Measurements from ENCODE around the gene CC2D2B. TPM values are rescaled to one million over a fixed set of nuclear protein-coding genes. Genes with fewer than 3 reads are reported as not detected.
A peak's percentile ranks its signal among the peaks of the same experiment; 100 is the strongest.
"Not testable (repeated sequence)": the region's sequence is repeated elsewhere in the genome, so short reads cannot be mapped to it uniquely, and the experiment has no call there.

Gene CC2D2B
- total RNA-seq, 1 experiment from 2014 or later: 0.30 TPM

DNA sequence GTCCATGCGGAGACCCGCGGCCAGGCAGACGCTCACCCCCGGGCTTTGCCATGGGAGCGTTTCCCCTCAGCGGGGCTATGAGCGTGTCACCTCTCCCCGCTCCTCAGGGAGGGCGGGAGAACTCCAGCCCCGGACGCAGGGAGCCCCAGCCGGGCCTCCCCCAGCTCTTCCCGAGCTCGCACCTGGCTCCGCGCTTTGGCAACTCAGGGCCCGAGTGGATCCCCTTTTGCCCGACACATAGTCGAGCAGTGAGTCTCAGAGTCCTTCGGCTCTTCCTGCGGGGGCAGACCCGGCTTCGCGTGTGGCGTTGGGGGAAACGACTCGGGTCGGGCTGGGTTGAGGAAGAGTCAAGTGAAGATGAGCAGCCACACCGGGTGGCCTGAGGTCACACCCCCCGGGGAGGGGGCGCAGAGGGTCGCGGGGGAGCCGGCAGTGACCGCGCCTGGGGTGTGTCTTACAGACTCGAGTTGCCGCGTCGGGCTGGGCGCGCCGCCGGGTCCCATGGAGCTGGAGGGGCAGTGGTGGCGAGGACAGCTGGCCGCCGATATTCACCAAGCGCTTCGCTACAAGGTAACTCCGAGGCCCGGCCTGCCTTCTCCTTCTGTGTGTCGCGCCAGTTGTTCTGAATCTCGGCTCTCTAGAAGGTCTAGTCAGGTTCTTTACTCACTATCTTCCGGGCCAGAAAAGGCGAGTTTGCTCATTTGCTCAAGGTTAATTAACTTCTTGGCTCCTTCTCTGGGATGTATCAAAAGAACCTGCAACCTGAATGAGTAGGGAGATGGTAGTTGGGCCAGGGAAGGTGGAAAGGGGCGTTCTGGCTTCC is 136.3 kb downstream of the CC2D2B start:
- DNase-seq: peak; percentile 69
- Histone ChIP-seq H3K27ac (ENCODE audit: low read length) (peak overlapping the region; percentile 49), H3K4me3 (ENCODE audit: low read length) (peak overlapping the region; percentile 81), H4K20me1 (ENCODE audit: insufficient read depth, low read depth, low read length) (no peaks in the 10 kb centered on the region), H3K4me2 (ENCODE audit: low read depth, low read length, poor library complexity, severe bottlenecking) (peak overlapping the region; percentile 89), H3K36me3 (ENCODE audit: insufficient read depth, low read length) (peaks cover 17% of the 10 kb centered on the region; the same call in 1 of the 2 replicates), H3K79me2 (ENCODE audit: low read length) (peaks cover 55% of the 10 kb centered on the region), H3K9ac (ENCODE audit: low read length) (peak overlapping the region; percentile 88), H3K9me3 (ENCODE audit: low read length) (no peaks in the 10 kb centered on the region), H3K9me2 (replicated peaks; ENCODE audit: insufficient read depth, low read length) (no peaks in the 10 kb centered on the region), H3K4me1 (ENCODE audit: low read length) (peaks cover 35% of the 10 kb centered on the region), H3K27me3 (ENCODE audit: low read length) (no peaks in the 10 kb centered on the region), H2AFZ (ENCODE audit: low read length) (no peak overlapping the region)

DNA sequence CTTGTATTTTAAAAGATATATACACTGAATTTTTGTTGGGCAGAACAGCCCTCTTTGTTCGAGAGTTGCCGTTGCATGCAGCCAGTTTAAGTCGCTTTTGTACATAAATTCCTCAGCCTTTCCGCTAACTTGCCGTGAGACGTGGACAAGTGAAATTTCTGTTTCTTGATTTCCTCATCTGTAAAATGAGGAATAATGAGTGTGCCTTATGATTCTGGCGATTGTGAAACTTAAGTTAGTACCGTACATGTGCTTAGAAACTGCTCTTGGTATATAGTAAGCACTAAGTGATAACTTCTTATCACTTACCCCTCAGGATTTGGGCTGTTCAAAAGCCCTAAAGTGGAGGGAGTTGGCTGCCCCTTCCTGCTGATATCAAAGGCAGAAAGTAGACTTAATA is 137.0 kb downstream of the CC2D2B start:
- peak overlapping the region; percentile 89 for H3K4me2 ChIP-seq (ENCODE audit: low read depth, low read length, poor library complexity, severe bottlenecking)
- H2AFZ ChIP-seq (ENCODE audit: low read length): no peak overlapping the region
- no peaks in the 10 kb centered on the region for H3K27me3 ChIP-seq (ENCODE audit: low read length)
- peaks cover 17% of the 10 kb centered on the region; the same call in 1 of the 2 replicates for H3K36me3 ChIP-seq (ENCODE audit: insufficient read depth, low read length)
- H3K27ac ChIP-seq (ENCODE audit: low read length): peak overlapping the region; percentile 49
- peaks cover 61% of the 10 kb centered on the region for H3K79me2 ChIP-seq (ENCODE audit: low read length)
- H3K4me3 ChIP-seq (ENCODE audit: low read length): peak overlapping the region; percentile 81
- H3K9me3 ChIP-seq (ENCODE audit: low read length): no peaks in the 10 kb centered on the region
- no peaks in the 10 kb centered on the region for H3K9me2 ChIP-seq (replicated peaks; ENCODE audit: insufficient read depth, low read length)
- H3K9ac ChIP-seq (ENCODE audit: low read length): peak overlapping the region; percentile 88
- H4K20me1 ChIP-seq (ENCODE audit: insufficient read depth, low read depth, low read length): no peaks in the 10 kb centered on the region
- H3K4me1 ChIP-seq (ENCODE audit: low read length): peaks cover 35% of the 10 kb centered on the region
- DNase-seq: peak; percentile 41

DNA sequence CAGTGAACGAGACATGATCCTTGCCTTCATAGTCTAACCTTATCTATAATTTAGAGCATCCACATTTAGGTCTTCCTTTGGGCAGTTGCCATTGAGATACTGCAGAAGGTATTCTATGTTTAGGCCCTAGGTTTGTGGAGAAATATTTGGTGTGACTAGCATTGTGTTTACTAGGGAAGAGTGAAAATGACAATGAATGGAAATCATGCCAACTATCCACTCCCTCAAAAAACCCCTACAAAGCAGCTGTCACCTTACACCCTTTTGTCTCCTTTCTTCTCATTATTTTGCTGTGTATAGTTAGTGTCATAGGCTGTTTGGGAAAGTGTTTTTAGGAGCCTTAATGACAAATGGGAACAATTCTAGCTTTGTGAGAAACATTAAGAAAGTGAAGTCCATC is 138.8 kb downstream of the CC2D2B start:
- no peaks in the 10 kb centered on the region for H4K20me1 ChIP-seq (ENCODE audit: insufficient read depth, low read depth, low read length)
- DNase-seq: no peak
- peaks cover 79% of the 10 kb centered on the region for H3K79me2 ChIP-seq (ENCODE audit: low read length)
- peaks cover 35% of the 10 kb centered on the region for H3K4me1 ChIP-seq (ENCODE audit: low read length)
- H3K27ac ChIP-seq (ENCODE audit: low read length): no peak overlapping the region
- H3K9ac ChIP-seq (ENCODE audit: low read length): no peak overlapping the region
- H3K4me2 ChIP-seq (ENCODE audit: low read depth, low read length, poor library complexity, severe bottlenecking): peak overlapping the region; percentile 89
- no peaks in the 10 kb centered on the region for H3K9me2 ChIP-seq (replicated peaks; ENCODE audit: insufficient read depth, low read length)
- peaks cover 17% of the 10 kb centered on the region; the same call in 1 of the 2 replicates for H3K36me3 ChIP-seq (ENCODE audit: insufficient read depth, low read length)
- no peak overlapping the region for H2AFZ ChIP-seq (ENCODE audit: low read length)
- no peak overlapping the region for H3K4me3 ChIP-seq (ENCODE audit: low read length)
- H3K9me3 ChIP-seq (ENCODE audit: low read length): no peaks in the 10 kb centered on the region
- H3K27me3 ChIP-seq (ENCODE audit: low read length): no peaks in the 10 kb centered on the region

DNA sequence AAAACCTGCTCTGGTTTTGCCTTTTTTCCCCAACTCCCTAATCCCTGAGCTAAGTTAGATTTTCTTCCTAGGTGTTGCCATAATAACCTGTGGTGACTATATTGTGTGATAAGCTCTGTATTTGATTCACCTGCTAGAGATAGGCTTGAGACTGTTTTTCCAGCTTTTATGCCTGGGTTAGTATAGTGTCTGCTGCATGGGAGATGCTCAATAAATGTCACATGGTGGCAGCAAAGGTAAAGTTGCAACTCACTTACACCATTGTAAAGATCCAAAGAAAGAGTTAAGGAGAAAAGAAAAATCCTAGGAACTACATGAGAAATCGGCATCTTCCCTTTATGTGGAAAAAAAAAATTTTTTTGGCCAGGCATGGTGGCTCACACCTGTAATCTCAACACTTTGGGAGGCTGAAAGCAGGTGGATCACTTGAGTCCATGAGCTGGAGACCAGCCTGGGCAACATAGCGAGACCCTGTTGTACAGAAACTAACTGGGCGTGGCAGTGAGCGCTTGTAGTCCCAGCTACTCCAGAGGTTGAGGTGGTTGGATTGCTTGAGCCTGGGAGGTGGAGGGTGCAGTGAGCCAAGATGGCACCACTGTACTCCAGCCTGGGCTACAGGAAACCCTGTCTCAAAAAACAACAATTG is 139.4 kb downstream of the CC2D2B start:
- Histone ChIP-seq H3K4me2 (ENCODE audit: low read depth, low read length, poor library complexity, severe bottlenecking) (no peak overlapping the region), H3K36me3 (ENCODE audit: insufficient read depth, low read length) (peaks cover 17% of the 10 kb centered on the region; the same call in 1 of the 2 replicates), H4K20me1 (ENCODE audit: insufficient read depth, low read depth, low read length) (no peaks in the 10 kb centered on the region), H3K9me2 (replicated peaks; ENCODE audit: insufficient read depth, low read length) (no peaks in the 10 kb centered on the region), H3K79me2 (ENCODE audit: low read length) (peaks cover 85% of the 10 kb centered on the region), H3K27me3 (ENCODE audit: low read length) (no peaks in the 10 kb centered on the region), H3K4me1 (ENCODE audit: low read length) (peaks cover 35% of the 10 kb centered on the region), H3K9ac (ENCODE audit: low read length) (no peak overlapping the region), H3K9me3 (ENCODE audit: low read length) (no peaks in the 10 kb centered on the region), H2AFZ (ENCODE audit: low read length) (no peak overlapping the region), H3K4me3 (ENCODE audit: low read length) (no peak overlapping the region), H3K27ac (ENCODE audit: low read length) (no peak overlapping the region)
- DNase-seq: no peak

DNA sequence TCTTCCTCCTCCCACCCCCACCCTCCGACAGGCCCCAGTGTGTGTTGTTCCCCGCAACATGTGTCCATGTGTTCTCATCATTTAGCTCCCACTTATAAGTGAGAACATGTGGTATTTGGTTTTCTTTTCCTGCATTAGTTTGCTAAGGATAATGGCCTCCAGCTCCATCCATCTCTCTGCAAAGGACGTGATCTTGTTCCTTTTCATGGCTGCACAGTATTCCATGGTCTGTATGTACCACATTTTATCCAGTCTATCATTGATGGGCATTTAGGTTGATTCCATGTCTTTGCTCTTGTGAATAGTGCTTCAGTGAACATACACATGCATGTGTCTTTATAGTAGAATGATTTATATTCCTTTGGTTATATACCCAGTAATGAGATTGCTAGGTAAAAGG is 140.2 kb downstream of the CC2D2B start:
- not testable (repeated sequence) for H3K9me2 ChIP-seq (replicated peaks; ENCODE audit: insufficient read depth, low read length); H3K9ac ChIP-seq (ENCODE audit: low read length); H3K27me3 ChIP-seq (ENCODE audit: low read length); H2AFZ ChIP-seq (ENCODE audit: low read length); H3K9me3 ChIP-seq (ENCODE audit: low read length); DNase-seq; H3K4me2 ChIP-seq (ENCODE audit: low read depth, low read length, poor library complexity, severe bottlenecking); H3K27ac ChIP-seq (ENCODE audit: low read length); H3K4me3 ChIP-seq (ENCODE audit: low read length); H4K20me1 ChIP-seq (ENCODE audit: insufficient read depth, low read depth, low read length)
- Histone ChIP-seq H3K79me2 (ENCODE audit: low read length) (peaks cover 93% of the 10 kb centered on the region), H3K36me3 (ENCODE audit: insufficient read depth, low read length) (peaks cover 19% of the 10 kb centered on the region; the same call in 1 of the 2 replicates), H3K4me1 (ENCODE audit: low read length) (peaks cover 28% of the 10 kb centered on the region)

DNA sequence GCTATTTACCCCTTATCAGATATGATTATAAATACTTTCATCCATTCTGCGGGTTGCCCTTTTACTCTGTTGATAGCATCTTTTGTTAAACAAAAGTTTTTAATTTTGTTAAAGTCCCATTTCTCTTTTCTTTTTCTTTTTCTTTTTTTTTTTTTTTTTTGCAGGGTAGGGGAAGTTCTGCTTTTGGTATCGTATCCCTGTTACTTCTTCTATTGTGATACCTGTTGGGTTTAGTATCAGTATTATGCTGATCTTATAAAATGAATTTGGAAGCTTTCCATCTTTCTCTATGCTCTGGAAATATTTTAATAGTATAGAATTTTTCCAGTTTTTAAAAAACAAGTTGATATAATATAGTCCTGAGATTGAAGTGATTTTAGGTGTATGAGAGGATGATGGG is 141.6 kb downstream of the CC2D2B start:
- H3K79me2 ChIP-seq (ENCODE audit: low read length): peaks cover 100% of the 10 kb centered on the region
- H3K27me3 ChIP-seq (ENCODE audit: low read length): no peaks in the 10 kb centered on the region

DNA sequence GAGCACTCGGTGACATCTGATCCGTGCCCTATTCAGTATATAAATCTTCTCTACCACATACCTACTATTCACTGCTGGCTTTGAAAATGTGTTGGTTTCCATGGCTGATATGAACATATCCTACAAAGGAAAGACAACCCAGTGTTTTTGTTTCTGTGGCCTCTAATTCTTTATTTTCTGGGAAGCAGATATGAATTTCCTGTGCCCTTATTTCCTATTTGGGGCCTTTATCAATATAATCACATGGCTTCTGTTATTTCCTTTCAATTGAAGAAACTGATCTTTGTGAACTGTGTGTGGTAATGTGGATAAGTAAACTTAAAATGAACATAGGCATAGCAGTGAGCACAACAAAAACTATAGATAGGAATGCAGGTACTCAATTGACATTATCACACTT is 146.2 kb downstream of the CC2D2B start:
- Histone ChIP-seq H3K4me1 (ENCODE audit: low read length) (peaks cover under 1% of the 10 kb centered on the region), H2AFZ (ENCODE audit: low read length) (no peak overlapping the region), H3K4me3 (ENCODE audit: low read length) (no peak overlapping the region), H3K27me3 (ENCODE audit: low read length) (no peaks in the 10 kb centered on the region), H3K9me2 (replicated peaks; ENCODE audit: insufficient read depth, low read length) (no peaks in the 10 kb centered on the region), H3K27ac (ENCODE audit: low read length) (no peak overlapping the region), H3K36me3 (ENCODE audit: insufficient read depth, low read length) (peaks cover 18% of the 10 kb centered on the region; the same call in 1 of the 2 replicates), H3K79me2 (ENCODE audit: low read length) (peaks cover 68% of the 10 kb centered on the region), H3K4me2 (ENCODE audit: low read depth, low read length, poor library complexity, severe bottlenecking) (no peak overlapping the region), H3K9ac (ENCODE audit: low read length) (no peak overlapping the region), H3K9me3 (ENCODE audit: low read length) (no peaks in the 10 kb centered on the region), H4K20me1 (ENCODE audit: insufficient read depth, low read depth, low read length) (no peaks in the 10 kb centered on the region)
- no peak for DNase-seq

More for the DNA sequence above, 141.6 kb downstream of the CC2D2B start:
- Histone ChIP-seq H4K20me1 (ENCODE audit: insufficient read depth, low read depth, low read length) (no peaks in the 10 kb centered on the region), H3K4me1 (ENCODE audit: low read length) (peaks cover 26% of the 10 kb centered on the region), H3K4me3 (ENCODE audit: low read length) (no peak overlapping the region), H3K9me2 (replicated peaks; ENCODE audit: insufficient read depth, low read length) (no peaks in the 10 kb centered on the region), H3K9ac (ENCODE audit: low read length) (no peak overlapping the region), H2AFZ (ENCODE audit: low read length) (no peak overlapping the region), H3K36me3 (ENCODE audit: insufficient read depth, low read length) (peaks cover 19% of the 10 kb centered on the region; the same call in 1 of the 2 replicates), H3K27ac (ENCODE audit: low read length) (no peak overlapping the region), H3K4me2 (ENCODE audit: low read depth, low read length, poor library complexity, severe bottlenecking) (no peak overlapping the region), H3K9me3 (ENCODE audit: low read length) (no peaks in the 10 kb centered on the region)
- no peak for DNase-seq

DNA sequence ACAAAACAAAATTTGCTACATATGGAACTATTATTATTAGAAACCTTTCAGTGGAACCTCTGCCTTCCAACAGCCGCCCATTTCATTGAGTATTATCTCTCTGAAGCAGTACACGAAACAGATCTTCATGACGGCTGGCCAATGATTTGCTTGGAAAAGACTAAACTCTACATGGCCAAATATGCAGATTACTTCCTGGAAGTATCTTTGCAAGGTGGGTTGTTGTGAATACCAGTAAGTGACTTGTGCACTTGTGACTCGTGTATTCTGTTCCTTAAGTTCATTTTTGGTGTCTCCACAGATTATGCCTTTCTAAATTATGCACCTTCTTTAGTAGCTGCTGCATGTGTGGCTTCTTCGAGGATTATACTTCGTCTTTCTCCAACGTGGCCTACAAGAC is 149.0 kb downstream of the CC2D2B start:
- Histone ChIP-seq H4K20me1 (ENCODE audit: insufficient read depth, low read depth, low read length) (no peaks in the 10 kb centered on the region), H3K4me1 (ENCODE audit: low read length) (no peaks in the 10 kb centered on the region), H3K9me2 (replicated peaks; ENCODE audit: insufficient read depth, low read length) (no peaks in the 10 kb centered on the region), H2AFZ (ENCODE audit: low read length) (no peak overlapping the region), H3K9me3 (ENCODE audit: low read length) (no peaks in the 10 kb centered on the region), H3K9ac (ENCODE audit: low read length) (no peak overlapping the region), H3K36me3 (ENCODE audit: insufficient read depth, low read length) (peaks cover 19% of the 10 kb centered on the region; the same call in 1 of the 2 replicates), H3K27me3 (ENCODE audit: low read length) (no peaks in the 10 kb centered on the region), H3K4me3 (ENCODE audit: low read length) (no peak overlapping the region), H3K4me2 (ENCODE audit: low read depth, low read length, poor library complexity, severe bottlenecking) (no peak overlapping the region), H3K79me2 (ENCODE audit: low read length) (peaks cover 40% of the 10 kb centered on the region), H3K27ac (ENCODE audit: low read length) (no peak overlapping the region)
- DNase-seq: no peak
